ENCODE results near the gene MARCHF7. TPM values are rescaled to one million over a fixed set of nuclear protein-coding genes. Genes with fewer than 3 reads are reported as not detected.
A peak's percentile ranks its signal among the peaks of the same experiment; 100 is the strongest.
"Not testable (repeated sequence)": the region's sequence is repeated elsewhere in the genome, so short reads cannot be mapped to it uniquely, and the experiment has no call there.

The MARCHF7 gene
- total RNA-seq, 4 donors from 2014 or later = 86.6 to 129 (median 108) TPM

GRCh38 chr2:159712929-159713420, 669 bp downstream of the MARCHF7 start:
- peak overlapping the region; percentile 86 to 92 for H3K4me3 ChIP-seq
- peaks cover 3 to 59% (median 9%) of the 10 kb centered on the region in 3 donors for H3K4me1 ChIP-seq
- TF ChIP-seq POLR2A (IDR thresholded peaks at IDR 0.05) (no peak), POLR2AphosphoS5 (IDR thresholded peaks at IDR 0.05) (no peak), EP300 (IDR thresholded peaks at IDR 0.05) (no peak), CTCF (IDR thresholded peaks at IDR 0.05) (no peak)
- ATAC-seq = peak; percentile 12
- WGBS, 2 donors (ENCODE audit: low coverage in 1 of 2) = 0% methylated on average over 7 to 8 of the region's 32 CpGs
- H3K9me3 ChIP-seq = no peaks in the 10 kb centered on the region
- peak overlapping the region; percentile 87 to 98 (median 95) for H3K27ac ChIP-seq
- no peaks in the 10 kb centered on the region for H3K27me3 ChIP-seq
- H3K36me3 ChIP-seq = peaks cover 0 to 19% of the 10 kb centered on the region in 2 donors

- peak overlapping the region; percentile 86 to 92 for H3K4me3 ChIP-seq
These were observed 1.4 kb downstream of the MARCHF7 start for GRCh38 chr2:159713631-159714246.

GRCh38 chr2:159714247-159714930, 2.1 kb downstream of the MARCHF7 start:
- Histone ChIP-seq H3K9me3 (no peaks in the 10 kb centered on the region), H3K4me3 (peak overlapping the region; percentile 86 to 92), H3K4me1 (peaks cover 7 to 73% (median 14%) of the 10 kb centered on the region in 3 donors), H3K27ac (peak overlapping the region in 1 of 4 donors; percentile 97), H3K27me3 (no peaks in the 10 kb centered on the region), H3K36me3 (peaks cover 0 to 25% of the 10 kb centered on the region in 2 donors)
- no peak for TF ChIP-seq EP300 (IDR thresholded peaks at IDR 0.05)
- no peak for TF ChIP-seq POLR2AphosphoS5 (IDR thresholded peaks at IDR 0.05)
- no peak for TF ChIP-seq POLR2A (IDR thresholded peaks at IDR 0.05)
- no peak for TF ChIP-seq CTCF (IDR thresholded peaks at IDR 0.05)
- no peak for ATAC-seq
- WGBS, 2 donors (ENCODE audit: low coverage in 1 of 2) = 65 to 86% methylated on average over 3 to 7 of the region's 8 CpGs

More at GRCh38 chr2:159713631-159714246, 1.4 kb downstream of the MARCHF7 start:
- Histone ChIP-seq H3K27me3 (no peaks in the 10 kb centered on the region), H3K9me3 (no peaks in the 10 kb centered on the region), H3K27ac (peak overlapping the region; percentile 87 to 98 (median 95)), H3K4me1 (peaks cover 7 to 66% (median 14%) of the 10 kb centered on the region in 3 donors), H3K36me3 (peaks cover 0 to 19% of the 10 kb centered on the region in 2 donors)
- ATAC-seq = no peak
- WGBS, 2 donors (ENCODE audit: low coverage in 1 of 2) = 35 to 41% methylated on average over 5 of the region's 5 CpGs
- TF ChIP-seq EP300 (IDR thresholded peaks at IDR 0.05) = no peak
- no peak for TF ChIP-seq POLR2A (IDR thresholded peaks at IDR 0.05)
- peak in 1 of 4 experiments; percentile 18 for TF ChIP-seq CTCF (IDR thresholded peaks at IDR 0.05)
- TF ChIP-seq POLR2AphosphoS5 (IDR thresholded peaks at IDR 0.05) = no peak

GRCh38 chr2:159715451-159715850, 3.1 kb downstream of the MARCHF7 start:
- H3K4me1 ChIP-seq = peaks cover 7 to 83% (median 14%) of the 10 kb centered on the region in 3 donors
- WGBS, 2 donors (ENCODE audit: low coverage in 1 of 2) = 73 to 76% methylated on average over 4 of the region's 4 CpGs
- H3K27me3 ChIP-seq = no peaks in the 10 kb centered on the region
- no peak overlapping the region for H3K27ac ChIP-seq
- no peak overlapping the region for H3K4me3 ChIP-seq
- no peak for ATAC-seq
- H3K9me3 ChIP-seq = no peaks in the 10 kb centered on the region
- H3K36me3 ChIP-seq = peaks cover 0 to 35% of the 10 kb centered on the region in 2 donors
- TF ChIP-seq POLR2AphosphoS5 (IDR thresholded peaks at IDR 0.05) = no peak
- no peak for TF ChIP-seq EP300 (IDR thresholded peaks at IDR 0.05)
- TF ChIP-seq CTCF (IDR thresholded peaks at IDR 0.05) = no peak
- TF ChIP-seq POLR2A (IDR thresholded peaks at IDR 0.05) = no peak

- WGBS, 2 donors (ENCODE audit: low coverage in 1 of 2) = 82 to 100% methylated on average over 1 to 2 of the region's 4 CpGs
- H3K27ac ChIP-seq, H3K27me3 ChIP-seq, H3K9me3 ChIP-seq, ATAC-seq, H3K4me3 ChIP-seq: not testable (repeated sequence)
- H3K36me3 ChIP-seq = peaks cover 0 to 39% of the 10 kb centered on the region in 2 donors
- peaks cover 7 to 84% (median 14%) of the 10 kb centered on the region in 3 donors for H3K4me1 ChIP-seq
These were observed 4.1 kb downstream of the MARCHF7 start for GRCh38 chr2:159716409-159716808.
